NCI-H187 (cell line): ENCODE measurements around the gene TXN.
"Not testable (repeated sequence)": the region's sequence is repeated elsewhere in the genome, so short reads cannot be mapped to it uniquely, and the experiment has no call there.

Source experiments
- DNase-seq, 2 experiments: peaks; one replicate each; lab custom pipeline; 2025; lab: John Stamatoyannopoulos, UW

TXN gene

DNA sequence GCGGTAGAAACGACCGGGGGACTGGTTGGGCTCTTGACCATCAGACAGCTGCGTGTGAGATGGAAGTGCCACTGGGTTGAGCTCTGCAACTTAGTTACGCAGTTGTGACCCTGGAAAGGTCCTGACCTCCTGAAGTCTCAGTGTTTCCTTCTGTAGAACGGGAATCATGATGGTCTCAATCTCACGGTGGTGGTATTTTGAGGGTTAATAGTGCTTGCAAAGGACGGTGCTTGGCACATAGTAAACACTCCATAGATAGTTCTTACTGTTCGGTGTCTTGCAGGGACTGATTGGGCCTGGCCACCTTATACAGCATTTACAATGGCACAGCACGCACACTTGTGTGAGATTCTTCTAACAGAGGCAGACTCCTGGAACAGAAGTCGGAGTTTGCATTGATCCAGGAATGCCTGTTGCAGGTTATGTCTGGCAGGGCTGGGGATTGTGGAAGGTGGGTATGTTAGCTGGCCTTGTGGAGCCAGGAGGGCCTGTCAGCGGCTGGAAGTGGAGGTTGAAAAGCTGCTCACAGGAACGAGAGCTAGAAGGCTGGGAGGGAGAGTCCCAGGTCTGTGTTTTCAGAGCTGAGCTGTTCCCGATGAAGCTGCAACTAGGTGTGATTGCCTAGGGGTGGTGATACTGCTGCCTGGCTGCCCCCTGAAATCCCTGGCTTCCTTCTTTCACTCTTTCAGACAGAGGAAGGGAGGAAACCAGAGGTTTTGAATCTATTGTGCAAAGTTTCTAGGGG is 962 bp upstream of the TXN start:
- no peak for DNase-seq

- DNase-seq = no peak
Observed at GRCh38 chr9:110255463-110256379, 586 bp downstream of the TXN start.

GRCh38 chr9:110255034-110255462 is 1.3 kb downstream of the TXN start:
- no peak for DNase-seq

GRCh38 chr9:110254500-110254899 is 1.8 kb downstream of the TXN start:
- no peak for DNase-seq

- DNase-seq = no peak
Observed at GRCh38 chr9:110252509-110253139, 3.7 kb downstream of the TXN start.

GRCh38 chr9:110251770-110252169 is 4.5 kb downstream of the TXN start:
- DNase-seq = not testable (repeated sequence)

DNA sequence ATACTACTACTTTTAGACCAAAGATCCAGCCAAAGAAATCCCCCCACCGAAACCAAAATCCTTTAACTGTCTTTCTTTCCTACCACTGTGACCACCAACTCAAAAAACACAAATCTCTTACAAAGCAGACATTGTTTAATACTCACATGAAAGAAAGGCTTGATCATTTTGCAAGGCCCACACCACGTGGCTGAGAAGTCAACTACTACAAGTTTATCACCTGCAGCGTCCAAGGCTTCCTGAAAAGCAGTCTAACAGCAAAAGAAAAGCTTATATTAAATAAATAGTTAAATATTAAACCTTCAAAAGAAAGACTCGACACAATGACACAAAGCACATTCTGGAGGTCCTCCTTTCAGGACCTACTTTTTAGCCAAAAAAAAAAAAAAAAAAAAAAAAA is 5.1 kb downstream of the TXN start:
- DNase-seq = no peak

DNA sequence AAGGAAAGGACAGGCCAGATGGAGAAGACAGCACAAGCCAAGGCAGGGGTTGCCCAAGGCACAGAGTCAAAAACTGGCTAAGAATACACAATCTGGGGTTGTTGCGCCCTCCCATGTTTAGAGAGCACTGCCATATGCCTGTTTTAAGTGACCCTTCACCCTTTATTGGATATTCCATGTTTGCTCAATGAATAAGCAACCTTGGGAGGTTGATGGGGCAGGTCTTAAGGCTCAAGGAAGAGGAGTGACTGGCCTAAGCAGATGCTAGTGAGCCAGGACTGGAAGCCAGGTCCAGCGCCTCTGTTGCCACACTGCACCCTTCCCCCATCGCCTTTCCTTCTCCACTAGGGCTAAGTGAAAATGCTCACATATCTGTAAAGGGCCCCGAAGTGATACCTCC is 6.7 kb downstream of the TXN start:
- DNase-seq = no peak

- no peak for DNase-seq
Observed at GRCh38 chr9:110248361-110248760, 7.9 kb downstream of the TXN start.

DNA sequence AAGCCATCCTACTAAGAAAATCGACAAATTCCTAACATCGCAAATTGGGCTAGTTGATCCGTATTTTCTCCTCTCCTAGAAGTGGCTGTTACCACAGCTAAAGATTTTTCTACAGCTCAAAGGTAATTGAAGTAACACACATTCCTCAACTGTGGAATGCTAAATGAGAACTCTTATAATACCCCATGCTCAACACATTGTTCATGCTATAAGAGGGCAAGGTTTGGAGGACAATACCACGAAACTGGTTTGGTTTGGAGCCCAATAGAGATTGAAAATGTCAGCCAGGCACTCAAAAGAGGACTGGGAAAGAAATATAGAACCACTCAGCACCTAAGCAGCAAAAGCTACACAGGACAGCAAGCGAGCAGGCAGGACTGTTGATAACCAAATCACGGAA is 10.1 kb downstream of the TXN start:
- no peak for DNase-seq

DNA sequence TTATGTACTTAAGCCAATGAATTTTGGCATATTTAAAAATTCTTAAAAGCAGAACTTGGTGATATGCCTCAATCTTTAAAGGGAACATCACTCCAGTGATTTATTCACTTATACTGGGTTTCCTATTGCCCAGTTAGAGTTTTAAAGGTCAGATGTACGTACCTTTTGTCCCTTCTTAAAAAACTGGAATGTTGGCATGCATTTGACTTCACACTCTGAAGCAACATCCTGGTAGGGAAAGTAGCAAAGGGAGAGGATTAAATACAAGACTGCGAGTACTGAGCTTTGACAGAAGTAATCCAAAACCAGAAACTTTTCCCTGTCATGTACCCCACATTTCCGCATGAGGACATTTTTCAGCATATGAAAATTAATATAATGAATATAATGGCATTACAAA is 11.7 kb downstream of the TXN start:
- no peak for DNase-seq

DNA sequence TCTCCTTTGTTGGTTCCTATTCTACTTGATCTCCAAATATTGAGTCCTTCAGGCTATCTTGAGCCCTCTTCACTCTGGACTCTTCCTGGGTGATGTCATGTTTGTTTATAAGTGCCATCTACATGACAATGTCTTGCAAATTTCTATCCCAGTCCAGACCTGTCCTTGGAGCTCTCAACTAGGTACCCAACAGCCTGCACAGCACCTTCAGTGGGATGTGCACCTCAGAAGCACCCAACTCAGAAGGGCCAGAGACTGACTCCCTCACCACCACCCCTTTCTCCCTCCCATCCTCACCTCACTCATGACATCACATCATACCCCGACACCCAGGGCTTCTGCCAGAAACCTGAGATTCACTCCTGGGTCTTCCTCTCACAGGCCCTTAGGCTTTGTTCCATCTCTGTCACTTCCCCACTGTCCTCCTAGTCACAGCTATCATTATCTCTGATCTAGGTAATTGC is 14.4 kb downstream of the TXN start:
- DNase-seq = no peak

DNA sequence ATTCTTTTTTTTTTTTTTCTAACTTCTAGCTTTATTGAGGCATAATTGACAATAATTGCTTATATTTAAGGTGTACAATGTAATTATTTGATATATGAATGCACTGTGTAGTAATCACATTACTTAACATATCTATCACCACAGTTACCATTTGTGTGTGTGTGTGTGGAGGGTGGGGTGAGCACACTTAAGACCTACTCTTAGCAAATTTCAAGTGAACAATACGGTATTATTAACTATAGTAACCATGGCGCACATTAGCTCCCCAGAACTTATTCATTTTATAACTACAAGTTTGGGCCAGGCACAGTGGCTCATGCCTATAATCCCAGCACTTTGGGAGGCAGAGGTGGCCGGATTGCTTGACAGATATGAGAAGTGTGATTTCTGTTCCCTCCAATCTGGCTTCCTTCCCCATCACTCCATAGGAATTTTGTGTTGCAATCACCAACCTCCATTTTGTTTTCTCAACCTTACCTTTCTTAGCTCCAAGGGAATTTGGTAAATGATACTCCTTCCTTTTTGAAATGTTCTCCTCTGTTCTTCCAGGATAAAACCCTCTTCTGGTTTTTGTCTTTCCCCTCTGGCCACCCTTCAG is 14.9 kb downstream of the TXN start:
- DNase-seq = no peak

DNA sequence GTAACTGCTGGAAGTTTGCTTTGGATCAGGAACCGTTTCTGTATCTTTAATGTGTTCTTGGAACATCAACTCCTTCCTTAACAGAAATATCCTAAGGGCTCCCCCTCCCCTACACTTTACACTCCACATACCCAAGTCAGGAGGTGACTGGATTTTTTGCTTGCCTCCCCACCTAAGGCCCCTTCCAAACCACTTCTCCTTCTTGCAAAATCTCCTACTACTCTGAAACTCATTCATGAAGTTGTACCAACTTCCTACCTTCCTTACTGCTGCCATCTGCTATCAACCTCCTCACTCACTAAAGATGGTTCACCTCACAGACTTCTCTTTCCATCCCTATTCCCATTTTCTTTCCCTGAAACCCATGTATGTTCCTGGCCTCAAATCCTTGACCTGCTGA is 16.1 kb downstream of the TXN start:
- no peak for DNase-seq

DNA sequence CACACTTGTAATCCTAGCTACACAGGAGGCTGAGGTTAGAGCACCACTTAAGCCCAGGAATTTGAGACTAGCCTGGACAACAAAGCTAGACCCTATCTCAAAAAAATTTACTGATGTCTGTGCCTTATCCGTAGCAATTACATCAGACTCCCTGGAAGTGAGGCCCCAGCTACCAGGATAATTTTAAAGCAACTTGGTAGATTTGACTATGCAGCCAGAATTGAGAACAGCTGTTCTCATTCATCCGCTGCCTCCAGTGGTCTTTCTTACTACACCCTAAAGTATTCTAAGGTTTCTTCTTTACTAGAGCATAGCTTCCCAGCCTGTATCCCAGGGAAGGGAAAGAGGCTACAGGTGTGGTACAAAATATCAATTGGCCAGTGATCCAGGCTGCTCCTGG is 28.0 kb downstream of the TXN start:
- DNase-seq = no peak

GRCh38 chr9:110224583-110224982 is 31.7 kb downstream of the TXN start:
- no peak for DNase-seq

DNA sequence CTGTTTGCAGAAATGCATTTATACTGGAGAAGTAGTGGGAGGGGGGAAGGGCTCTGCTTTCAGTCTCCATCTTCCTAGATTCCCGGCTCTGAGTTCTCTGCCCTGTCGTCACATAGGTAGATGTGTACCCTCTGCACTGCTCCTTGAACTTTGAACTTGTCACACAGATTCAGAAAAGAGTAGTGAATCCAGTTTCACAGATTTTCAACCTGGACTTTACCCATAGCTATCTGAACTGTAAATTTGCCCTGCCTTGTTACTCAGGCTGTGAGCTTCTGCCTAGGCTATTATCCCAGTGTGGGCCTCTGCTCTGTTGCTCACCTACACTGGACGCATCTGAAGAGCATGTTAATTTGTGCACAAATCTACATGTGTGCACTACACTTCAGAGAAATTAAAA is 35.5 kb downstream of the TXN start:
- no peak for DNase-seq

GRCh38 chr9:110217656-110218099 is 38.6 kb downstream of the TXN start:
- peak in 1 of 2 experiments; percentile 4 for DNase-seq

DNA sequence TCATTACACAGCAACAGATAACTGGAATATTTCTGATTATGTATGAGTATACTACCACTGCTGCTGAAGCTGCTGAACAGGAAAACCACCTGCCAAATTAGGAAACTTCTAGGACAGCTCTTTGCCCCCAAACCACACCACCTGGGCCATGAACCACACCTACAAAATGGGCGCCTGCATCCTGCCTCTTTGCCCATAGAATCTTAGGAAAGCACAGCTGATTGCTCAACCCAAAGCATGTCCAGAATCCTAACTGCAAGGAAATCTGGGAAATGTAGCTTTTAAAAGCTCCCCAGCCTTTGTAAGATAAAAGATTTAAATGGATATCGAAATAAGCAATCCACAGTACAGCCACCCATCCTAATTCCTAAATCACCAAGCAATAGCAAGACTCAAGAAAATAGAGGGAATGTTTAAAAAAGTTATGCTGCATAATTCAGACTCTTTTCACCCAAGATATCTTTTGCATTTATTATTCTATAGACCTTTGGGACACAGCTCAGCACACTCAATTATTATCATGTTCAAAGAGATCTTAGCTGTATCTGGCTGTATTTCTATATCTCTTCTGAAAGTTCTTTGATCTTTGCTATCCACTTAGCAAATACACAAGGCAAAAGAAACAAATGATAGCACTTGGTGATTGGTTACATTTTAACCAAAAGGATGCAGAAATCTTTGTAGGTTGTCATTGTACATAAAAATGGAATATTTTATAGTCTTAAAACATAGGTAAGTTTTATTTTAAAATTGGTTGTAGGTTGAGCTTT is 41.5 kb downstream of the TXN start:
- no peak for DNase-seq

GRCh38 chr9:110214090-110214489 is 42.2 kb downstream of the TXN start:
- DNase-seq = no peak

GRCh38 chr9:110213413-110214044 is 42.8 kb downstream of the TXN start:
- no peak for DNase-seq
